HepG2 (cell line): ENCODE measurements around the gene NEK7. TPM values are rescaled to one million over a fixed set of nuclear protein-coding genes. Genes with fewer than 3 reads are reported as not detected.

Experiments
- ATAC-seq: fragments of 200-7000 bp; cut with Tn5 transposase; 3 replicates; pipeline ENCODE4 v1.9.1; 2020; ENCODE audit warnings: mild to moderate bottlenecking, moderate library complexity
- BruUV-seq: library from RNA; stranded (reverse); fragments of 400-500 nt; replicated peaks from 2 replicates; lab custom pipeline; 2021; lab: Mats Ljungman, UMichigan
- CTCF ChIA-PET: fragments of 300-600 bp; formaldehyde crosslinking; extraction: SDS; loops from one replicate; lab custom pipeline; 2021; ENCODE audit warnings: low total read pairs, inconsistent platforms, low intra/inter-chr PET ratio; lab: Yijun Ruan, JAX
- POLR2A ChIA-PET: fragments of 350-600 bp; sonication (Branson Sonifier 250); formaldehyde crosslinking; loops from one replicate; lab custom pipeline; 2020; ENCODE audit warnings: antibody characterized with exemption, inconsistent platforms; lab: Yijun Ruan, JAX
- DNase-seq: peaks from one replicate; pipeline ENCODE4 v3.0.0-alpha.2; 2015; ENCODE audit warnings: low spot score
- FAIRE-seq: peaks from 3 replicates; lab custom pipeline; 2011; peaks lifted over from hg19 to GRCh38; lab: Jason Lieb, UNC
- H2AFZ ChIP-seq: one replicate; pipeline ENCODE4 v1.6.1; 2011; ENCODE audit warnings: low read length, inconsistent platforms
- H3K27ac ChIP-seq: fragments of 300-600 bp; 3 replicates; pipeline ENCODE4 v1.8.0; 2011; ENCODE audit warnings: mixed run types, mild to moderate bottlenecking, mixed read lengths, low read length, inconsistent platforms; ENCODE audit not compliant: insufficient read depth; ENCODE audit errors: extremely low read length
- H3K27me3 ChIP-seq, 2 experiments: fragments of 200-600 bp in 1 of 2; 2 replicates in 1 of 2; 3 replicates in 1 of 2; pipeline versions ENCODE4 v1.6.0 to v1.8.0; 2011; ENCODE audit warnings: low read length in 2 of 2, mild to moderate bottlenecking in 2 of 2, moderate library complexity in 2 of 2, inconsistent platforms in 1 of 2; ENCODE audit not compliant: insufficient read depth in 2 of 2, control insufficient read depth in 1 of 2
- H3K36me3 ChIP-seq, 2 experiments: fragments of 200-600 bp in 1 of 2; replicated peaks in 1 of 2; 2 replicates in 1 of 2; 3 replicates in 1 of 2; pipeline versions ENCODE4 v1.5.1 to v1.8.0; 2011; ENCODE audit warnings: low read length in 2 of 2, inconsistent platforms in 1 of 2; ENCODE audit not compliant: insufficient read depth in 2 of 2, control insufficient read depth in 1 of 2
- H3K4me1 ChIP-seq: 2 replicates; pipeline ENCODE4 v1.5.1; 2012; ENCODE audit warnings: low read length, inconsistent platforms; ENCODE audit not compliant: insufficient read depth
- H3K4me2 ChIP-seq: 2 replicates; pipeline ENCODE4 v1.6.0; 2011; ENCODE audit warnings: low read depth, low read length, inconsistent platforms
- H3K4me3 ChIP-seq, 3 experiments: fragments of 200-600 bp in 1 of 3; sonication (generic), shearing (Covaris generic) in 1 of 3; replicated peaks in 1 of 3; 2 replicates each; pipeline ENCODE4 v1.5.1; 2011 to 2016; ENCODE audit warnings: low read length in 3 of 3, inconsistent platforms in 2 of 3, low read depth in 2 of 3, mild to moderate bottlenecking in 2 of 3, control low read depth in 1 of 3, mixed read lengths in 1 of 3; ENCODE audit not compliant: insufficient read depth in 1 of 3
- H3K79me2 ChIP-seq: one replicate; pipeline ENCODE4 v1.6.1; 2011; ENCODE audit warnings: low read length, inconsistent platforms; ENCODE audit not compliant: insufficient read depth
- H3K9ac ChIP-seq: 2 replicates; pipeline ENCODE4 v1.6.0; 2011; ENCODE audit warnings: mild to moderate bottlenecking, low read depth, low read length, inconsistent platforms; ENCODE audit not compliant: insufficient read depth
- H3K9me3 ChIP-seq: 2 replicates; pipeline ENCODE4 v1.5.1; 2012; ENCODE audit warnings: mild to moderate bottlenecking, low read length
- H4K20me1 ChIP-seq: 2 replicates; pipeline ENCODE4 v1.6.0; 2011; ENCODE audit warnings: inconsistent platforms, mild to moderate bottlenecking, low read length, moderate library complexity; ENCODE audit not compliant: insufficient read depth
- MIXL1 ChIP-seq: IDR thresholded peaks from 2 replicates; pipeline ENCODE4 v1.6.1; 2016
- NFIC ChIP-seq: IDR thresholded peaks from 2 replicates; pipeline ENCODE4 v1.6.1; 2012; ENCODE audit warnings: mild to moderate bottlenecking, low read length, inconsistent platforms
- PHB2 ChIP-seq: fragments of 450-650 bp; IDR thresholded peaks from 2 replicates; pipeline ENCODE4 v1.6.1; 2018; ENCODE audit not compliant: partially characterized antibody
- POGZ ChIP-seq: sonication (generic); formaldehyde crosslinking; IDR thresholded peaks from 2 replicates; pipeline ENCODE4 v1.4.0; 2020; ENCODE audit warnings: mild to moderate bottlenecking, missing genetic modification reagents
- POLR2AphosphoS5 ChIP-seq: IDR thresholded peaks from 2 replicates; pipeline ENCODE4 v1.6.1; 2012; ENCODE audit warnings: low read depth, low read length
- YEATS4 ChIP-seq: sonication (generic); formaldehyde crosslinking; IDR thresholded peaks from 2 replicates; pipeline ENCODE4 v1.4.0; 2020; ENCODE audit warnings: missing genetic modification reagents, borderline replicate concordance
- ZFP36 ChIP-seq: fragments of 150-350 bp; IDR thresholded peaks from 2 replicates; pipeline ENCODE4 v1.6.1; 2018; ENCODE audit warnings: borderline replicate concordance, low read length, low read depth; ENCODE audit not compliant: partially characterized antibody
- ZNF260 ChIP-seq: sonication (generic); formaldehyde crosslinking; IDR thresholded peaks from 2 replicates; pipeline ENCODE4 v1.4.0; 2020; ENCODE audit warnings: missing genetic modification reagents, low read depth, mild to moderate bottlenecking, borderline replicate concordance
- ZSCAN20 ChIP-seq: sonication (generic); formaldehyde crosslinking; IDR thresholded peaks from 2 replicates; pipeline ENCODE4 v1.4.0; 2020; ENCODE audit warnings: missing genetic modification reagents, mild to moderate bottlenecking, borderline replicate concordance
- WGBS: methylation state at CpG from one replicate; pipeline ENCODE4 v1.1.6; 2017; ENCODE audit warnings: low lambda C conversion rate; 5-methylcytosine and 5-hydroxymethylcytosine counted together
- in situ Hi-C: cut with HindIII; loops from 2 replicates; pipeline ENCODE4 v1.10.0; 2017; ENCODE audit warnings: low pct_unique_long_range_greater_than_20kb; ENCODE audit not compliant: extremely low pct_ligation_motif_present
- intact Hi-C: fragments of 100-400 bp; cut with micrococcal nuclease; formaldehyde crosslinking; loops from one replicate; pipeline ENCODE4 v1.10.0; 2022; ENCODE audit not compliant: unreplicated experiment
- polyA plus RNA-seq, 8 experiments: library from polyadenylated mRNA; depleted of rRNA in 3 of 8; stranded (reverse) in 7 of 8; unstranded in 1 of 8; fragments of >200 nt; fragmentation: Illumina TruSeq in 4 of 8; extraction: Trizol in 4 of 8; gene quantifications; 2 replicates each; pipeline versions ENCODE4 v1.2.1 to v1.2.3, GENCODE V29; 2011 to 2016; ENCODE audit warnings: low read depth in 4 of 8, missing spikeins in 1 of 8, mixed read lengths in 1 of 8; ENCODE audit not compliant: insufficient read depth in 1 of 8
- total RNA-seq, 5 experiments: library from RNA; depleted of rRNA; stranded (reverse); fragments of >200 nt; fragmentation: Illumina TruSeq; extraction: Trizol; gene quantifications; 2 replicates each; pipeline ENCODE4 v1.2.3, GENCODE V29; 2016; ENCODE audit warnings: low read depth in 1 of 5
- TF ChIP-seq, protein P1 (sequence below): sonication (generic); formaldehyde crosslinking; IDR thresholded peaks from 2 replicates; pipeline ENCODE4 v1.9.0; 2022; ENCODE audit warnings: low read depth, missing genetic modification reagents
- TF ChIP-seq, protein P2 (sequence below): sonication (generic); formaldehyde crosslinking; conservative IDR thresholded peaks from 2 replicates; pipeline ENCODE4 v1.4.0; 2020; ENCODE audit warnings: missing genetic modification reagents
- TF ChIP-seq, protein P3 (sequence below): sonication (generic); formaldehyde crosslinking; IDR thresholded peaks from 2 replicates; pipeline ENCODE4 v1.5.1; 2020; ENCODE audit warnings: mild to moderate bottlenecking, missing genetic modification reagents, moderate library complexity
- TF ChIP-seq, protein P4 (sequence below): sonication (generic); formaldehyde crosslinking; IDR thresholded peaks from 2 replicates; pipeline ENCODE4 v1.4.0; 2020; ENCODE audit warnings: missing genetic modification reagents
- TF ChIP-seq, protein P5 (sequence below): sonication (generic); formaldehyde crosslinking; IDR thresholded peaks from 2 replicates; pipeline ENCODE4 v1.8.1; 2022; ENCODE audit warnings: low read depth, mild to moderate bottlenecking, missing genetic modification reagents

Gene NEK7
- total and polyA plus RNA-seq, 2 of the 13 experiments (the other 11 are each of a cell fraction or from before 2014, with no cell fraction given): 18.1 to 19.2 TPM

DNA sequence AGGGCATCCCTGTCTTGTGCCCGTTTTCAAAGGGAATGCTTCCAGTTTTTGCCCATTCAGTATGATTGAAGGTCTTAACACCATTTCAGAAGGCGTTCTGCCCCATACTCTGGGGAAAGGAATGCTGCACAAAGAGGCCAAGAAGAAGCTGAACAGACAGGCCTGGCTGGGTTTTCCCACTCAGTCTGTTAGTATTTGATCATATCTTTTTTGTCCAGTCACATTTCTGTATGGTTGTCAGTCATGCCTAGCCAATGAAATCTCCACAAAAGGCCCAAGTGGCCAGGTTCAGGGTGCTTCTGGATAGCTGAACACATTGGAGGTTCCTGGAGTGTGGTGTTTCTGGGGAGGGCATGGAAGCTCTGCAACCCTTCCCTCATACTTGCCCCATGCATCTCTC is 72.1 kb downstream of the NEK7 start:
- Histone ChIP-seq H3K4me2 (no peak overlapping the region), H3K27ac (no peak overlapping the region), H3K27me3 (no peaks in the 10 kb centered on the region), H3K9ac (no peak overlapping the region), H3K4me1 (no peaks in the 10 kb centered on the region), H4K20me1 (no peaks in the 10 kb centered on the region), H3K4me3 (no peak overlapping the region), H3K9me3 (no peaks in the 10 kb centered on the region), H3K36me3 (no peaks in the 10 kb centered on the region), H2AFZ (no peak overlapping the region), H3K79me2 (peaks cover 2% of the 10 kb centered on the region)
- no peak for DNase-seq
- TF ChIP-seq, protein P1, sequence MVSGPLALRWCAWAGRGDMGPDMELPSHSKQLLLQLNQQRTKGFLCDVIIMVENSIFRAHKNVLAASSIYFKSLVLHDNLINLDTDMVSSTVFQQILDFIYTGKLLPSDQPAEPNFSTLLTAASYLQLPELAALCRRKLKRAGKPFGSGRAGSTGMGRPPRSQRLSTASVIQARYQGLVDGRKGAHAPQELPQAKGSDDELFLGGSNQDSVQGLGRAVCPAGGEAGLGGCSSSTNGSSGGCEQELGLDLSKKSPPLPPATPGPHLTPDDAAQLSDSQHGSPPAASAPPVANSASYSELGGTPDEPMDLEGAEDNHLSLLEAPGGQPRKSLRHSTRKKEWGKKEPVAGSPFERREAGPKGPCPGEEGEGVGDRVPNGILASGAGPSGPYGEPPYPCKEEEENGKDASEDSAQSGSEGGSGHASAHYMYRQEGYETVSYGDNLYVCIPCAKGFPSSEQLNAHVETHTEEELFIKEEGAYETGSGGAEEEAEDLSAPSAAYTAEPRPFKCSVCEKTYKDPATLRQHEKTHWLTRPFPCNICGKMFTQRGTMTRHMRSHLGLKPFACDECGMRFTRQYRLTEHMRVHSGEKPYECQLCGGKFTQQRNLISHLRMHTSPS (CRISPR knock-in tag): no peak
- TF ChIP-seq, protein P2, sequence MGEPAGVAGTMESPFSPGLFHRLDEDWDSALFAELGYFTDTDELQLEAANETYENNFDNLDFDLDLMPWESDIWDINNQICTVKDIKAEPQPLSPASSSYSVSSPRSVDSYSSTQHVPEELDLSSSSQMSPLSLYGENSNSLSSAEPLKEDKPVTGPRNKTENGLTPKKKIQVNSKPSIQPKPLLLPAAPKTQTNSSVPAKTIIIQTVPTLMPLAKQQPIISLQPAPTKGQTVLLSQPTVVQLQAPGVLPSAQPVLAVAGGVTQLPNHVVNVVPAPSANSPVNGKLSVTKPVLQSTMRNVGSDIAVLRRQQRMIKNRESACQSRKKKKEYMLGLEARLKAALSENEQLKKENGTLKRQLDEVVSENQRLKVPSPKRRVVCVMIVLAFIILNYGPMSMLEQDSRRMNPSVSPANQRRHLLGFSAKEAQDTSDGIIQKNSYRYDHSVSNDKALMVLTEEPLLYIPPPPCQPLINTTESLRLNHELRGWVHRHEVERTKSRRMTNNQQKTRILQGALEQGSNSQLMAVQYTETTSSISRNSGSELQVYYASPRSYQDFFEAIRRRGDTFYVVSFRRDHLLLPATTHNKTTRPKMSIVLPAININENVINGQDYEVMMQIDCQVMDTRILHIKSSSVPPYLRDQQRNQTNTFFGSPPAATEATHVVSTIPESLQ (CRISPR knock-in tag): no peak
- TF ChIP-seq, protein P3, sequence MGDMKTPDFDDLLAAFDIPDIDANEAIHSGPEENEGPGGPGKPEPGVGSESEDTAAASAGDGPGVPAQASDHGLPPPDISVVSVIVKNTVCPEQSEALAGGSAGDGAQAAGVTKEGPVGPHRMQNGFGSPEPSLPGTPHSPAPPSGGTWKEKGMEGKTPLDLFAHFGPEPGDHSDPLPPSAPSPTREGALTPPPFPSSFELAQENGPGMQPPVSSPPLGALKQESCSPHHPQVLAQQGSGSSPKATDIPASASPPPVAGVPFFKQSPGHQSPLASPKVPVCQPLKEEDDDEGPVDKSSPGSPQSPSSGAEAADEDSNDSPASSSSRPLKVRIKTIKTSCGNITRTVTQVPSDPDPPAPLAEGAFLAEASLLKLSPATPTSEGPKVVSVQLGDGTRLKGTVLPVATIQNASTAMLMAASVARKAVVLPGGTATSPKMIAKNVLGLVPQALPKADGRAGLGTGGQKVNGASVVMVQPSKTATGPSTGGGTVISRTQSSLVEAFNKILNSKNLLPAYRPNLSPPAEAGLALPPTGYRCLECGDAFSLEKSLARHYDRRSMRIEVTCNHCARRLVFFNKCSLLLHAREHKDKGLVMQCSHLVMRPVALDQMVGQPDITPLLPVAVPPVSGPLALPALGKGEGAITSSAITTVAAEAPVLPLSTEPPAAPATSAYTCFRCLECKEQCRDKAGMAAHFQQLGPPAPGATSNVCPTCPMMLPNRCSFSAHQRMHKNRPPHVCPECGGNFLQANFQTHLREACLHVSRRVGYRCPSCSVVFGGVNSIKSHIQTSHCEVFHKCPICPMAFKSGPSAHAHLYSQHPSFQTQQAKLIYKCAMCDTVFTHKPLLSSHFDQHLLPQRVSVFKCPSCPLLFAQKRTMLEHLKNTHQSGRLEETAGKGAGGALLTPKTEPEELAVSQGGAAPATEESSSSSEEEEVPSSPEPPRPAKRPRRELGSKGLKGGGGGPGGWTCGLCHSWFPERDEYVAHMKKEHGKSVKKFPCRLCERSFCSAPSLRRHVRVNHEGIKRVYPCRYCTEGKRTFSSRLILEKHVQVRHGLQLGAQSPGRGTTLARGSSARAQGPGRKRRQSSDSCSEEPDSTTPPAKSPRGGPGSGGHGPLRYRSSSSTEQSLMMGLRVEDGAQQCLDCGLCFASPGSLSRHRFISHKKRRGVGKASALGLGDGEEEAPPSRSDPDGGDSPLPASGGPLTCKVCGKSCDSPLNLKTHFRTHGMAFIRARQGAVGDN: no peak
- TF ChIP-seq, protein P4, sequence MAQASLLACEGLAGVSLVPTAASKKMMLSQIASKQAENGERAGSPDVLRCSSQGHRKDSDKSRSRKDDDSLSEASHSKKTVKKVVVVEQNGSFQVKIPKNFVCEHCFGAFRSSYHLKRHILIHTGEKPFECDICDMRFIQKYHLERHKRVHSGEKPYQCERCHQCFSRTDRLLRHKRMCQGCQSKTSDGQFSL: no peak
- TF ChIP-seq YEATS4: no peak
- no peak for TF ChIP-seq PHB2
- no peak for TF ChIP-seq ZFP36
- TF ChIP-seq NFIC: no peak
- no peak for TF ChIP-seq MIXL1 (CRISPR knock-in tag)
- TF ChIP-seq, protein P5, sequence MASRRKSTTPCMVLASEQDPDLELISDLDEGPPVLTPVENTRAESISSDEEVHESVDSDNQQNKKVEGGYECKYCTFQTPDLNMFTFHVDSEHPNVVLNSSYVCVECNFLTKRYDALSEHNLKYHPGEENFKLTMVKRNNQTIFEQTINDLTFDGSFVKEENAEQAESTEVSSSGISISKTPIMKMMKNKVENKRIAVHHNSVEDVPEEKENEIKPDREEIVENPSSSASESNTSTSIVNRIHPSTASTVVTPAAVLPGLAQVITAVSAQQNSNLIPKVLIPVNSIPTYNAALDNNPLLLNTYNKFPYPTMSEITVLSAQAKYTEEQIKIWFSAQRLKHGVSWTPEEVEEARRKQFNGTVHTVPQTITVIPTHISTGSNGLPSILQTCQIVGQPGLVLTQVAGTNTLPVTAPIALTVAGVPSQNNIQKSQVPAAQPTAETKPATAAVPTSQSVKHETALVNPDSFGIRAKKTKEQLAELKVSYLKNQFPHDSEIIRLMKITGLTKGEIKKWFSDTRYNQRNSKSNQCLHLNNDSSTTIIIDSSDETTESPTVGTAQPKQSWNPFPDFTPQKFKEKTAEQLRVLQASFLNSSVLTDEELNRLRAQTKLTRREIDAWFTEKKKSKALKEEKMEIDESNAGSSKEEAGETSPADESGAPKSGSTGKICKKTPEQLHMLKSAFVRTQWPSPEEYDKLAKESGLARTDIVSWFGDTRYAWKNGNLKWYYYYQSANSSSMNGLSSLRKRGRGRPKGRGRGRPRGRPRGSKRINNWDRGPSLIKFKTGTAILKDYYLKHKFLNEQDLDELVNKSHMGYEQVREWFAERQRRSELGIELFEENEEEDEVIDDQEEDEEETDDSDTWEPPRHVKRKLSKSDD (CRISPR knock-in tag): no peak
- TF ChIP-seq ZNF260: no peak
- no peak for TF ChIP-seq POLR2AphosphoS5
- TF ChIP-seq POGZ: no peak
- no peak for TF ChIP-seq ZSCAN20 (CRISPR knock-in tag)
- intact Hi-C loops (no loop called here), in situ Hi-C loops (no loop called here)
- BruUV-seq: no TSS peak
- CTCF ChIA-PET: no interaction called here
- POLR2A ChIA-PET: no interaction called here
- no peak for ATAC-seq
- FAIRE-seq: no peak
- WGBS: 96% methylated on average over 2 of the region's 2 CpGs
